GM19324 (cell line): ENCODE data around the gene RAI1.
"Not testable (repeated sequence)": the region's sequence is repeated elsewhere in the genome, so short reads cannot be mapped to it uniquely, and the experiment has no call there.

Experiments used
- ATAC-seq: cut with Tn5 transposase; IDR thresholded peaks from one replicate; pipeline ENCODE4 v1.9.1; 2021; ENCODE audit warnings: mild to moderate bottlenecking, moderate library complexity; ENCODE audit not compliant: unreplicated experiment, low FRiP score

RAI1 gene

GRCh38 chr17:17679243-17679642 is 2.0 kb upstream of the RAI1 start:
- no peak for ATAC-seq

- ATAC-seq = no peak
Measured at GRCh38 chr17:17679748-17680147, 1.5 kb upstream of the RAI1 start.

- ATAC-seq = no peak
Measured at GRCh38 chr17:17680477-17681186, 626 bp upstream of the RAI1 start.

- peak; percentile 22 for ATAC-seq
Measured at GRCh38 chr17:17681744-17682292, 560 bp downstream of the RAI1 start.

GRCh38 chr17:17682293-17682736 is 1.1 kb downstream of the RAI1 start:
- ATAC-seq = peak; percentile 46

- ATAC-seq = peak; percentile 18
Measured at GRCh38 chr17:17682737-17683680, 1.8 kb downstream of the RAI1 start.

GRCh38 chr17:17683710-17684365 is 2.6 kb downstream of the RAI1 start:
- no peak for ATAC-seq

- no peak for ATAC-seq
Measured at GRCh38 chr17:17684906-17685774, 3.9 kb downstream of the RAI1 start.

- no peak for ATAC-seq
Measured at GRCh38 chr17:17685775-17686291, 4.6 kb downstream of the RAI1 start.

GRCh38 chr17:17689312-17689711 is 8.1 kb downstream of the RAI1 start:
- no peak for ATAC-seq

GRCh38 chr17:17690233-17690632 is 9.0 kb downstream of the RAI1 start:
- not testable (repeated sequence) for ATAC-seq

GRCh38 chr17:17691468-17692263 is 10.4 kb downstream of the RAI1 start:
- no peak for ATAC-seq

- ATAC-seq = no peak
Measured at GRCh38 chr17:17692353-17693252, 11.3 kb downstream of the RAI1 start.

GRCh38 chr17:17693253-17694168 is 12.3 kb downstream of the RAI1 start:
- no peak for ATAC-seq

- ATAC-seq = peak; percentile 54
Measured at GRCh38 chr17:17694169-17695081, 13.2 kb downstream of the RAI1 start.

- no peak for ATAC-seq
Measured at GRCh38 chr17:17696085-17696484, 14.8 kb downstream of the RAI1 start.
